DMS53 (cell line): ENCODE results near the gene ZNF524.

Experiments used
- DNase-seq: peaks from one replicate; lab custom pipeline; 2025; lab: John Stamatoyannopoulos, UW

ZNF524 gene

DNA sequence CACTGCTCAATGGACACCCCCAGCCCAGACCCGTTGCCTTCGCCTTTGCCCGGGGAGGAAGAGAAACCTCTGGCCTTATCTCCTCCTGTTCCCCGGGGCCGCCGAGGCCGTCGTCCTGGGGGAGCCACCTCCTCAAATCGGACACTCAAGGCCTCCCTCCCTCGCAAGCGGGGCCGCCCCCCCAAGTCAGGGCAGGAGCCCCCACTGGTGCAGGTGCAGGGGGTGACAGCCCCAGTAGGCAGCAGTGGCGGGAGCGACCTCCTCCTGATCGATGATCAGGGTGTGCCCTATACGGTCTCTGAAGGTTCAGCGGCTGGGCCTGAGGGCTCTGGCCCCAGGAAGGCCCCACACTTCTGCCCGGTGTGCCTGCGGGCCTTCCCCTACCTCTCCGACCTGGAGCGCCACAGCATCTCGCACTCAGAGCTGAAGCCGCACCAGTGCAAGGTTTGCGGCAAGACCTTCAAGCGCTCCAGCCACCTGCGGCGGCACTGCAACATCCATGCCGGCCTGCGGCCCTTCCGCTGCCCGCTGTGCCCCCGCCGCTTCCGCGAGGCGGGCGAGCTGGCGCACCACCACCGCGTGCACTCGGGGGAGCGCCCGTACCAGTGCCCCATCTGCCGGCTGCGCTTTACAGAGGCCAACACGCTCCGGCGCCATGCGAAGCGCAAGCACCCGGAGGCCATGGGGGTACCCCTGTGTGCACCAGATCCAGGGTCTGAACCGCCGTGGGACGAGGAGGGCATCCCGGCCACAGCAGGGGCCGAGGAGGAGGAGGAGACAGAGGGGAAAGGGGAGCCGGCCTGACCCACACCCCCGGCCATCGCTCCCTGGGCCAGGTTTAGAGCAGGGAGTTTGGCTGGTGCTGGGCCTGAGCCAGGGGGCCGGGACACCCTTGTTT, 2.3 kb downstream of the ZNF524 start:
- DNase-seq = no peak

GRCh38 chr19:55603115-55603514, 3.0 kb downstream of the ZNF524 start:
- DNase-seq = no peak

DNA sequence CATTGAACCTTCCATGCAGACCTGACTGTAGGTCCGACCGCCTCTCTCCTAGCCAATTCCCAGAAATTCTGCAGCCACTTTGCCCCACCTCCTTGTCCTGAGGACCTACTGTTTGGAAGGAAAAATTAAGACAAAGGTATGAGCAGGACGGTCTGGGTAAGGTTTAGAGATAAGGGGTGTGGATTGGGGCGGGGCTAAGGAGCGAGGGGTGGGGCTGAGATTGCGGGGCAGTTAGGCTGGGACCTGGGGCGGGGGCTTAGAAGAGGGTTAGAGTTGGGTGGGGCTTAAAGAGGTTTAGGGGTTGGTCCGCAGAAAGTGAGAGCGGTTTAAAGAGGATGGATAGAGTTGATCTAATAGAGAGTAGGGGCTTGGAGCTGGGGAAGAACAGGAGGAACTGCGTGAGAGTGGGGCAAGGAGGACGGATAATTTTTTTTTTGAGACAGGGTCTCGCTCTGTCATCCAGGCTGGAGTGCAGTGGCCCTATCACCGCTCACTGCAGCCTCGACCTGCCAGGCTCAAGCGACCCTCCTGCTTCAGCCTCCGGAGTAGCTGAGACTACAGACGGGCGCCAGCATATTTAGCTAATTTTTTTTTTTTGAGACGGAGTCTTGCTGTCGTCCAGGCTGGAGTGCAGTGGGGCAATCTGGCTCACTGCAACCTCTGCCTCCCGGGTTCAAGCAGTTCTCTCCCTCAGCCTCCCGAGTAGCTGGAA, 3.6 kb downstream of the ZNF524 start:
- no peak for DNase-seq

- DNase-seq = peak; percentile 98
These were observed 5.1 kb downstream of the ZNF524 start for GRCh38 chr19:55605207-55605636.

GRCh38 chr19:55605637-55606470, 5.8 kb downstream of the ZNF524 start, which contains the start of gene ZNF865:
TSS of gene ZNF865 (plus strand) at chr19:55605647. CDS start at chr19:55613619, 7,972 bp downstream.
- peak; percentile 92 for DNase-seq

- no peak for DNase-seq
These were observed 6.3 kb downstream of the ZNF524 start for GRCh38 chr19:55606471-55606787.

DNA sequence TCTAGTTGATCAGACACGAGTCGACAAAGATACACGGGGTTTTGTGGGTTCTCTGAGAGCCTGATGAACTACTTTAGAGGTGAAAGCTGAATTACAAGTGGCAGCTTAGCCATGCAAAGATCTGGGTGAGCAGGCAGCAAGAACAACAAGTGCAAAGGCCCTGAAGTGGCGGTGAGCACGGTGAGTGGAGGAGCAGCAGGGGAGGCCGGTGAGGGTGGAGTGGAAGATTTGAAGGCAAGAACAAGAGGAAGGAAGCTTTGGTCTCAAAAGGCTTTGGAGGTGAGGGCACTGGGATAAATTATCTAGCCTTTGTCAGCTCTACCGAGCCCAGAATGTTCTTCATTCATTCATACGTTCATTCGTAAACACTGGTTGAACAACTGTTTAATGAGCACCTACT, 6.7 kb downstream of the ZNF524 start:
- DNase-seq = no peak

GRCh38 chr19:55609326-55609725, 9.2 kb downstream of the ZNF524 start:
- DNase-seq = no peak

GRCh38 chr19:55611300-55611982, 11.4 kb downstream of the ZNF524 start:
- DNase-seq = no peak

- DNase-seq = no peak
These were observed 12.0 kb downstream of the ZNF524 start for GRCh38 chr19:55611983-55612645.

GRCh38 chr19:55613396-55613795, 13.3 kb downstream of the ZNF524 start:
- no peak for DNase-seq

DNA sequence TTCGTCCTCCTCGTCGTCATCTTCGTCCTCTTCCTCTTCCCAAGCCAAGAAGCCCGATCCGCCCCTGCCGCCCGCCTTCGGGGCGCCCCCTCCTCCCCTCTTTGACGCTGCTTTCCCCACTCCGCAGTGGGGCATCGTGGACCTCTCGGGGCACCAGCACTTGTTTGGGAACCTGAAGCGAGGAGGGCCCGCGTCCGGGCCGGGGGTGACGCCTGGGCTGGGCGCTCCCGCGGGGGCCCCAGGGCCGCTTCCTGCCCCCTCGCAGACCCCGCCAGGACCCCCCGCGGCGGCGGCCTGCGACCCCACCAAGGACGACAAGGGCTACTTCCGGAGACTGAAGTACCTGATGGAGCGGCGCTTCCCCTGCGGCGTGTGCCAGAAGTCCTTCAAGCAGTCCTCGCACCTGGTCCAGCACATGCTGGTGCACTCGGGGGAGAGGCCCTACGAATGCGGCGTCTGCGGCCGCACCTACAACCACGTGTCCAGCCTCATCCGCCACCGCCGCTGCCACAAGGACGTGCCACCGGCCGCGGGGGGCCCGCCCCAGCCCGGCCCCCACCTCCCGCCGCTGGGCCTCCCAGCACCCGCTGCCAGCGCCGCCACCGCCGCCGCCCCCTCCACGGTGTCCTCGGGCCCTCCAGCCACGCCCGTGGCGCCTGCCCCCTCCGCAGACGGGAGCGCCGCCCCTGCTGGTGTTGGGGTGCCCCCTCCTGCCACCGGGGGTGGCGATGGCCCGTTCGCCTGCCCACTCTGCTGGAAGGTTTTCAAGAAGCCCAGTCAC, 14.0 kb downstream of the ZNF524 start:
- DNase-seq = no peak

GRCh38 chr19:55614711-55615542, 14.8 kb downstream of the ZNF524 start:
- no peak for DNase-seq

DNA sequence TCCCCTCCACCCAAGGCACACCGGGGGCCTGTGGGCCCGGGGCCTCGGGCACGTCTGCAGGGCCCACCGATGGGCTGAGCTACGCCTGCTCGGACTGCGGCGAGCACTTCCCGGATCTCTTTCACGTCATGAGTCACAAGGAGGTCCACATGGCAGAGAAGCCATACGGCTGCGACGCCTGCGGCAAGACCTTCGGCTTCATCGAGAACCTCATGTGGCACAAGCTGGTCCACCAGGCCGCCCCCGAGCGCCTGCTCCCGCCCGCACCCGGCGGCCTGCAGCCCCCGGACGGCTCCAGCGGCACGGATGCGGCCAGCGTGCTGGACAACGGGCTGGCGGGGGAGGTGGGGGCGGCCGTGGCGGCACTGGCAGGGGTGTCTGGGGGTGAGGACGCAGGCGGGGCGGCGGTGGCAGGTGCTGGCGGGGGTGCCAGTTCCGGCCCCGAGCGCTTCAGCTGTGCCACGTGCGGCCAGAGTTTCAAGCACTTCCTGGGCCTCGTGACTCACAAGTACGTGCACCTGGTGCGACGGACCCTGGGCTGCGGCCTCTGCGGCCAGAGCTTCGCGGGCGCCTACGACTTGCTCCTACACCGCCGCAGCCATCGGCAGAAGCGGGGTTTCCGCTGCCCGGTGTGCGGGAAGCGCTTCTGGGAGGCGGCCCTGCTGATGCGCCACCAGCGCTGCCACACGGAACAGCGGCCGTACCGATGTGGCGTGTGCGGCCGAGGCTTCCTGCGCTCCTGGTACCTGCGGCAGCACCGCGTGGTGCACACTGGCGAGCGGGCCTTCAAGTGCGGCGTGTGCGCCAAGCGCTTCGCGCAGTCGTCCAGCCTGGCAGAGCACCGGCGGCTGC, 15.7 kb downstream of the ZNF524 start:
- DNase-seq = no peak

GRCh38 chr19:55616395-55616875, 16.3 kb downstream of the ZNF524 start:
- DNase-seq = no peak

- no peak for DNase-seq
These were observed 17.3 kb downstream of the ZNF524 start for GRCh38 chr19:55617426-55617825.

DNA sequence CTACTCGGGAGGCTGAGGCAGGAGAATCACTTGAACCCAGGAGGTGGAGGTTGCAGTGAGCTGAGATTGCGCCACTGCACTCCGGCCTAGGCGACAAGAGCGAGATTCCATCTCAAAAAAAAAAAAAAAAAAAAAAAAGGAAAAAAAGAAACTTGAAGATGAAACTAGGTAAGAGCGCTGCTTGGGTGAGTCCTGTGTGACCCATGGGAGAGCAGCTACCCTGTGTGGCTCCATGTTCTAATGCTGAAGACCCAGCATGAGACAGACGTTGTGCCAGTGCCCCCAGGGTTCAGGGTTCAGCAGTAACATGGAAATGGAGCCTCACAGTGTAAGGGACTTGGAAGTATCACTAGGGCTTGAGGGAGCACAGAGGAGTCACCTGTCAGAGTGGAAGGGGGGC, 18.3 kb downstream of the ZNF524 start:
- DNase-seq = no peak

DNA sequence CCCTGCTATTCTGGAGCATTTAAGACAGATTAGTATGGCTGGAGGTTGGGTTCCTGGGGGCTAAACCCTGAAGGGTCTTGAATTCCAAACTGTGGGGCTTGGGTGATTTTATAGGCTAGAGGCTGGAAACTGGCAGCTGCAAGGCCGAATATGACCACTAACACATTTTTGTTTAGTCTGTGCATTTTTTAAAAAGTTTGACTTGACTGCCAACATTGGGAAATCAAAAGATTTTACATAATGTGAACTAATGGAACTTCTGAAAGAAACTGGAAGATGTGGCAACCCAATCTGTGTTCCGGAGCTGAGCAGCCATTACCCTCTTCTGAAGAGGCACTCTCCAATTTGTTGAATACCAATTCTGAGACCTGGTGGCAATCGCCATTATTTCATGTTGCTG, 19.2 kb downstream of the ZNF524 start:
- no peak for DNase-seq
